ENCODE results near the gene CTIF.
A peak's percentile ranks its signal among the peaks of the same experiment; 100 is the strongest.

The CTIF gene

GRCh38 chr18:48827291-48828193, 288.7 kb downstream of the CTIF start:
- no peaks in the 10 kb centered on the region for H3K79me2 ChIP-seq
- peak overlapping the region; percentile 20 for H3K4me3 ChIP-seq (ENCODE audit: low read depth, low read length)
- no peak for TF ChIP-seq CTCF (IDR thresholded peaks at IDR 0.05)
- no peaks in the 10 kb centered on the region for H3K36me3 ChIP-seq (ENCODE audit: control insufficient read depth, insufficient read depth, low read length)
- no peak overlapping the region for H3K9ac ChIP-seq
- H2AFZ ChIP-seq = peak overlapping the region; percentile 72
- peak overlapping the region; percentile 36 for H3K4me2 ChIP-seq (ENCODE audit: low read length)
- no peaks in the 10 kb centered on the region for H3K9me3 ChIP-seq (ENCODE audit: control insufficient read depth, low read length)
- H3K4me1 ChIP-seq = peaks cover 49% of the 10 kb centered on the region
- H3K27me3 ChIP-seq (ENCODE audit: control insufficient read depth, insufficient read depth, low read length) = no peaks in the 10 kb centered on the region
- peak overlapping the region; percentile 85 for H3K27ac ChIP-seq

GRCh38 chr18:48828194-48828545, 289.3 kb downstream of the CTIF start:
- Histone ChIP-seq H3K79me2 (peaks cover 2% of the 10 kb centered on the region), H3K4me1 (peaks cover 49% of the 10 kb centered on the region), H3K4me3 (ENCODE audit: low read depth, low read length) (peak overlapping the region; percentile 20), H2AFZ (peak overlapping the region; percentile 72), H3K27me3 (ENCODE audit: control insufficient read depth, insufficient read depth, low read length) (no peaks in the 10 kb centered on the region), H3K36me3 (ENCODE audit: control insufficient read depth, insufficient read depth, low read length) (no peaks in the 10 kb centered on the region), H3K9ac (no peak overlapping the region), H3K9me3 (ENCODE audit: control insufficient read depth, low read length) (no peaks in the 10 kb centered on the region), H3K4me2 (ENCODE audit: low read length) (peak overlapping the region; percentile 36), H3K27ac (peak overlapping the region; percentile 85)
- no peak for TF ChIP-seq CTCF (IDR thresholded peaks at IDR 0.05)

- Histone ChIP-seq H3K9ac (no peak overlapping the region), H3K9me3 (ENCODE audit: control insufficient read depth, low read length) (no peaks in the 10 kb centered on the region), H3K4me1 (peaks cover 49% of the 10 kb centered on the region), H2AFZ (peak overlapping the region; percentile 72), H3K27me3 (ENCODE audit: control insufficient read depth, insufficient read depth, low read length) (no peaks in the 10 kb centered on the region), H3K27ac (peak overlapping the region; percentile 85), H3K79me2 (peaks cover 2% of the 10 kb centered on the region), H3K4me3 (ENCODE audit: low read depth, low read length) (no peak overlapping the region), H3K36me3 (ENCODE audit: control insufficient read depth, insufficient read depth, low read length) (no peaks in the 10 kb centered on the region), H3K4me2 (ENCODE audit: low read length) (peak overlapping the region; percentile 36)
- TF ChIP-seq CTCF (IDR thresholded peaks at IDR 0.05) = peak; percentile 12
Observed at GRCh38 chr18:48828691-48829442, 290.0 kb downstream of the CTIF start.

GRCh38 chr18:48829443-48830149, 290.8 kb downstream of the CTIF start:
- Histone ChIP-seq H3K36me3 (ENCODE audit: control insufficient read depth, insufficient read depth, low read length) (no peaks in the 10 kb centered on the region), H3K4me2 (ENCODE audit: low read length) (no peak overlapping the region), H3K4me3 (ENCODE audit: low read depth, low read length) (no peak overlapping the region), H3K27me3 (ENCODE audit: control insufficient read depth, insufficient read depth, low read length) (no peaks in the 10 kb centered on the region), H3K9me3 (ENCODE audit: control insufficient read depth, low read length) (no peaks in the 10 kb centered on the region), H3K9ac (no peak overlapping the region), H2AFZ (peak overlapping the region; percentile 5), H3K4me1 (peaks cover 49% of the 10 kb centered on the region), H3K79me2 (peaks cover 4% of the 10 kb centered on the region), H3K27ac (no peak overlapping the region)
- TF ChIP-seq CTCF (IDR thresholded peaks at IDR 0.05) = no peak
